ENCODE results near the gene ALDH5A1.

DNA sequence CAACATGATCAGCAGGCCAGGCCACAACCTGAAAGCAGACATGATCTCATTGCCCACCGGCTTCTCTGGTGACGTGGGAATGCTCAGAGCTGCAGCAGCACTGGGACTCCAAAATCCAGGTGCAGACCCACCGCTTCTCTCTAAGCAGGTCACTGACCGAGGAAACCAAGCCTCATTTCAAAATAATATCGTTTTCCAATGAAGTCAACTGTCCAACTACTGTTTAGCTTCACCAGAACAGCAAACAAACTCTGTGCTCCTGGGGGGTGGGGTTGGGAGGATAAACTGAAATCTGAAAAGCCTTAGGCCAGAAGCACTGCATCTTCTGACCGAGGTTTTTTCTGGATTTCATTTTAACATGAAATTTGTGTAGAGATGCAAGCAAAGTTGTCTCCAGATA, 5.3 kb upstream of the ALDH5A1 start, which contains the start of gene GPLD1:
- TF ChIP-seq, protein P1, sequence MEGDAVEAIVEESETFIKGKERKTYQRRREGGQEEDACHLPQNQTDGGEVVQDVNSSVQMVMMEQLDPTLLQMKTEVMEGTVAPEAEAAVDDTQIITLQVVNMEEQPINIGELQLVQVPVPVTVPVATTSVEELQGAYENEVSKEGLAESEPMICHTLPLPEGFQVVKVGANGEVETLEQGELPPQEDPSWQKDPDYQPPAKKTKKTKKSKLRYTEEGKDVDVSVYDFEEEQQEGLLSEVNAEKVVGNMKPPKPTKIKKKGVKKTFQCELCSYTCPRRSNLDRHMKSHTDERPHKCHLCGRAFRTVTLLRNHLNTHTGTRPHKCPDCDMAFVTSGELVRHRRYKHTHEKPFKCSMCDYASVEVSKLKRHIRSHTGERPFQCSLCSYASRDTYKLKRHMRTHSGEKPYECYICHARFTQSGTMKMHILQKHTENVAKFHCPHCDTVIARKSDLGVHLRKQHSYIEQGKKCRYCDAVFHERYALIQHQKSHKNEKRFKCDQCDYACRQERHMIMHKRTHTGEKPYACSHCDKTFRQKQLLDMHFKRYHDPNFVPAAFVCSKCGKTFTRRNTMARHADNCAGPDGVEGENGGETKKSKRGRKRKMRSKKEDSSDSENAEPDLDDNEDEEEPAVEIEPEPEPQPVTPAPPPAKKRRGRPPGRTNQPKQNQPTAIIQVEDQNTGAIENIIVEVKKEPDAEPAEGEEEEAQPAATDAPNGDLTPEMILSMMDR (conservative IDR thresholded peaks at IDR 0.05): no peak
- TF ChIP-seq EZH2 (IDR thresholded peaks at IDR 0.05; ENCODE audit: low read depth): no peak
